ENCODE measurements around the gene SVIL. TPM values are rescaled to one million over a fixed set of nuclear protein-coding genes. Genes with fewer than 3 reads are reported as not detected.
"Not testable (repeated sequence)": the region's sequence is repeated elsewhere in the genome, so short reads cannot be mapped to it uniquely, and the experiment has no call there.

SVIL gene
- total and polyA plus RNA-seq, 7 donors: 8.3 to 1,443 (median 637) TPM

- Histone ChIP-seq H3K27me3 (no peaks in the 10 kb centered on the region), H3K27ac (peak overlapping the region; percentile 39 to 83 (median 72)), H3K4me1 (peaks cover 0 to 74% (median 43%) of the 10 kb centered on the region in 4 donors), H3K4me3 (no peak overlapping the region), H3K9me3 (no peaks in the 10 kb centered on the region), H3K36me3 (peaks cover 19 to 100% (median 65%) of the 10 kb centered on the region in 4 donors)
- DNase-seq: no peak
- WGBS, 2 donors: 27 to 80% methylated on average over 7 of the region's 7 CpGs
- intact Hi-C loops (cut with DNase I): no loop called here
- no peak for TF ChIP-seq EP300 (IDR thresholded peaks at IDR 0.05)
- no peak for TF ChIP-seq POLR2AphosphoS5 (IDR thresholded peaks at IDR 0.05)
Measured at GRCh38 chr10:29524294-29524693, 110.5 kb downstream of the SVIL start.

- peaks cover 0 to 87% (median 52%) of the 10 kb centered on the region in 4 donors for H3K4me1 ChIP-seq
- no peaks in the 10 kb centered on the region for H3K9me3 ChIP-seq
- intact Hi-C loops (cut with DNase I): no loop called here
- peaks cover 24 to 100% (median 67%) of the 10 kb centered on the region in 4 donors for H3K36me3 ChIP-seq
- no peaks in the 10 kb centered on the region for H3K27me3 ChIP-seq
- H3K27ac ChIP-seq: peak overlapping the region; percentile 56 to 83 (median 72)
- no peak for DNase-seq
- 83% methylated on average over 4 of the region's 4 CpGs for WGBS, 2 donors
- TF ChIP-seq POLR2AphosphoS5 (IDR thresholded peaks at IDR 0.05) (no peak), POLR2A (IDR thresholded peaks at IDR 0.05) (no peak), EP300 (IDR thresholded peaks at IDR 0.05) (no peak), CTCF (IDR thresholded peaks at IDR 0.05) (no peak)
- peak overlapping the region in 2 of 4 donors; percentile 2 to 6 for H3K4me3 ChIP-seq
Measured at GRCh38 chr10:29522918-29523317, 111.9 kb downstream of the SVIL start.

- H3K36me3 ChIP-seq: peaks cover 24 to 100% (median 68%) of the 10 kb centered on the region in 4 donors
- TF ChIP-seq EP300 (IDR thresholded peaks at IDR 0.05): no peak
- TF ChIP-seq POLR2A (IDR thresholded peaks at IDR 0.05): no peak
- peak in 1 of 4 donors; percentile 14 for TF ChIP-seq POLR2AphosphoS5 (IDR thresholded peaks at IDR 0.05)
- no peak for TF ChIP-seq CTCF (IDR thresholded peaks at IDR 0.05)
- no peaks in the 10 kb centered on the region for H3K9me3 ChIP-seq
- H3K4me3 ChIP-seq: peak overlapping the region in 3 of 4 donors; percentile 2 to 6 (median 2)
- WGBS, 2 donors: 76 to 87% methylated on average over 20 of the region's 20 CpGs
- H3K27me3 ChIP-seq: no peaks in the 10 kb centered on the region
- peak overlapping the region; percentile 56 to 83 (median 72) for H3K27ac ChIP-seq
- intact Hi-C loops (cut with DNase I): no loop called here
- H3K4me1 ChIP-seq: peaks cover 0 to 92% (median 57%) of the 10 kb centered on the region in 4 donors
- no peak for DNase-seq
Measured at GRCh38 chr10:29522061-29522855, 112.5 kb downstream of the SVIL start.

GRCh38 chr10:29519659-29520058 lies 115.1 kb downstream of the SVIL start:
- Histone ChIP-seq H3K4me3 (no peak overlapping the region), H3K36me3 (peaks cover 22 to 93% (median 66%) of the 10 kb centered on the region in 4 donors), H3K27me3 (no peaks in the 10 kb centered on the region), H3K4me1 (peaks cover 0 to 87% (median 68%) of the 10 kb centered on the region in 4 donors), H3K27ac (peak overlapping the region in 3 of 4 donors; percentile 66 to 83 (median 78)), H3K9me3 (no peaks in the 10 kb centered on the region)
- DNase-seq: no peak
- 24 to 74% methylated on average over 3 of the region's 3 CpGs for whole genome bisulfite sequencing, 2 donors
- intact Hi-C loops (cut with DNase I): no loop called here
- TF ChIP-seq EP300 (IDR thresholded peaks at IDR 0.05): no peak
- TF ChIP-seq POLR2AphosphoS5 (IDR thresholded peaks at IDR 0.05): no peak
- no peak for TF ChIP-seq CTCF (IDR thresholded peaks at IDR 0.05)
- TF ChIP-seq POLR2A (IDR thresholded peaks at IDR 0.05): no peak

GRCh38 chr10:29517352-29517923 lies 117.3 kb downstream of the SVIL start:
- Histone ChIP-seq H3K4me3 (no peak overlapping the region), H3K4me1 (peaks cover 0 to 75% (median 55%) of the 10 kb centered on the region in 4 donors), H3K27ac (peak overlapping the region; percentile 70 to 83 (median 76)), H3K27me3 (no peaks in the 10 kb centered on the region), H3K36me3 (peaks cover 12 to 91% (median 55%) of the 10 kb centered on the region in 4 donors), H3K9me3 (no peaks in the 10 kb centered on the region)
- no peak for TF ChIP-seq EP300 (IDR thresholded peaks at IDR 0.05)
- TF ChIP-seq POLR2A (IDR thresholded peaks at IDR 0.05): no peak
- TF ChIP-seq CTCF (IDR thresholded peaks at IDR 0.05): peak; percentile 4 to 50 (median 40)
- WGBS, 2 donors: 80 to 94% methylated on average over 8 of the region's 8 CpGs
- intact Hi-C loops (cut with DNase I): no loop called here
- DNase-seq: no peak

- H3K9me3 ChIP-seq; H3K4me3 ChIP-seq; H3K27me3 ChIP-seq; intact Hi-C loops (cut with DNase I): not testable (repeated sequence)
- DNase-seq: peak; percentile 79
- H3K27ac ChIP-seq: peak overlapping the region; percentile 70 to 83 (median 76)
- WGBS, 2 donors: 79 to 86% methylated on average over 19 of the region's 19 CpGs
- peaks cover 12 to 91% (median 58%) of the 10 kb centered on the region in 4 donors for H3K36me3 ChIP-seq
- peaks cover 0 to 71% (median 47%) of the 10 kb centered on the region in 4 donors for H3K4me1 ChIP-seq
Measured at GRCh38 chr10:29516309-29516932, 118.3 kb downstream of the SVIL start.
